A673 (cell line): Measurements from ENCODE around the gene ZEB1.

Experiments used
- CTCF ChIP-seq: fragments of 300-800, 200-600 bp; sonication (generic); conservative IDR thresholded peaks from 2 replicates; pipeline ENCODE4 v1.5.1; 2017; ENCODE audit warnings: low read depth, mild to moderate bottlenecking, antibody characterized with exemption, low read length, moderate library complexity, mixed read lengths
- EZH2 ChIP-seq: fragments of 200-600 bp; sonication (generic); IDR thresholded peaks from 2 replicates; pipeline ENCODE4 v1.6.1; 2017; ENCODE audit warnings: borderline replicate concordance, low read depth, mild to moderate bottlenecking, mixed read lengths, antibody characterized with exemption, low read length; ENCODE audit not compliant: poor library complexity, severe bottlenecking

GRCh38 chr10:31466313-31466712 lies 147.3 kb downstream of the ZEB1 start:
- TF ChIP-seq CTCF (no peak), EZH2 (no peak)
